GM12878 (cell line): ENCODE data around the gene PCP4L1. TPM values are rescaled to one million over a fixed set of nuclear protein-coding genes. Genes with fewer than 3 reads are reported as not detected.
"Not testable (repeated sequence)": the region's sequence is repeated elsewhere in the genome, so short reads cannot be mapped to it uniquely, and the experiment has no call there.

Experiments used
- ATAC-seq: fragments of 200-7000 bp; cut with Tn5 transposase; 3 replicates; pipeline ENCODE4 v1.9.1; 2020; ENCODE audit warnings: mild to moderate bottlenecking, moderate library complexity
- BruUV-seq: library from RNA; stranded (reverse); fragments of 400-500 nt; replicated peaks from 2 replicates; lab custom pipeline; 2021; lab: Mats Ljungman, UMichigan
- CTCF ChIA-PET: fragments of 300-600 bp; sonication (Branson Sonifier 250); formaldehyde crosslinking; extraction: SDS; loops from one replicate; lab custom pipeline; 2021; ENCODE audit warnings: inconsistent platforms; lab: Yijun Ruan, JAX
- POLR2A ChIA-PET: fragments of 350-600 bp; formaldehyde crosslinking; extraction: SDS; loops from one replicate; lab custom pipeline; 2021; ENCODE audit warnings: inconsistent platforms; lab: Charles Lee
- RAD21 ChIA-PET: fragments of 300-600 bp; sonication (Branson Sonifier 250); formaldehyde crosslinking; loops from one replicate; lab custom pipeline; 2023; ENCODE audit warnings: antibody characterized with exemption; ENCODE audit not compliant: unreplicated experiment; lab: Charles Lee
- SMC1A ChIA-PET: fragments of 300-600 bp; sonication (Branson Sonifier 250); formaldehyde crosslinking; loops from one replicate; lab custom pipeline; 2023; ENCODE audit not compliant: unreplicated experiment, uncharacterized antibody; lab: Charles Lee
- DNase-seq: peaks from one replicate; pipeline ENCODE4 v3.0.0-alpha.2; 2011; ENCODE audit warnings: low read depth, low spot score
- FAIRE-seq: peaks from 3 replicates; lab custom pipeline; 2011; peaks lifted over from hg19 to GRCh38; lab: Jason Lieb, UNC
- H2AFZ ChIP-seq: 2 replicates; pipeline ENCODE4 v1.6.0; 2011; ENCODE audit warnings: low read depth, low read length, control low read depth; ENCODE audit not compliant: control insufficient read depth
- H3K27ac ChIP-seq: 2 replicates; pipeline ENCODE4 v1.5.1; 2011; ENCODE audit warnings: control low read depth; ENCODE audit not compliant: control insufficient read depth, insufficient read depth
- H3K27me3 ChIP-seq, 2 experiments: replicated peaks in 1 of 2; 2 replicates each; pipeline versions ENCODE4 v1.6.0 to v1.6.1; 2011; ENCODE audit warnings: low read length in 1 of 2; ENCODE audit not compliant: control insufficient read depth in 2 of 2, insufficient read depth in 2 of 2
- H3K36me3 ChIP-seq, 2 experiments: 2 replicates each; pipeline ENCODE4 v1.5.1; 2011; ENCODE audit warnings: low read length in 1 of 2; ENCODE audit not compliant: control insufficient read depth in 2 of 2, insufficient read depth in 2 of 2
- H3K4me1 ChIP-seq: 2 replicates; pipeline ENCODE4 v1.6.1; 2011; ENCODE audit warnings: mild to moderate bottlenecking, low read length, moderate library complexity, mixed read lengths; ENCODE audit not compliant: control insufficient read depth, insufficient read depth
- H3K4me2 ChIP-seq: 2 replicates; pipeline ENCODE4 v1.6.0; 2011; ENCODE audit warnings: control low read depth; ENCODE audit not compliant: control insufficient read depth, insufficient read depth
- H3K4me3 ChIP-seq: fragments of 200-600 bp; sonication (generic); 2 replicates; pipeline ENCODE4 v1.5.1; 2016
- H3K79me2 ChIP-seq: 2 replicates; pipeline ENCODE4 v1.6.0; 2011; ENCODE audit warnings: low read length; ENCODE audit not compliant: control insufficient read depth, insufficient read depth
- H3K9ac ChIP-seq: 2 replicates; pipeline ENCODE4 v1.8.0; 2011; ENCODE audit warnings: low read length, control low read depth, mixed read lengths; ENCODE audit not compliant: control insufficient read depth, insufficient read depth
- H3K9me3 ChIP-seq: replicated peaks from 3 replicates; pipeline ENCODE4 v1.5.1; 2011; ENCODE audit warnings: mild to moderate bottlenecking, low read length; ENCODE audit not compliant: control insufficient read depth, insufficient read depth
- H4K20me1 ChIP-seq: 2 replicates; pipeline ENCODE4 v1.6.0; 2011; ENCODE audit not compliant: control insufficient read depth, insufficient read depth
- BHLHE40 ChIP-seq, 2 experiments: fragments of 450-650 bp in 1 of 2; IDR thresholded peaks; 2 replicates each; pipeline ENCODE4 v1.6.1; 2011 to 2017; ENCODE audit warnings: low read depth in 2 of 2, borderline replicate concordance in 1 of 2, improper control_type of control experiment in 1 of 2, low read length in 1 of 2, mild to moderate bottlenecking in 1 of 2
- DPF2 ChIP-seq: fragments of 450-650 bp; IDR thresholded peaks from 2 replicates; pipeline ENCODE4 v1.6.1; 2017; ENCODE audit warnings: mild to moderate bottlenecking
- E2F4 ChIP-seq: IDR thresholded peaks from 2 replicates; pipeline ENCODE4 v1.6.1; 2012; ENCODE audit warnings: low read depth, low read length, improper control_type of control experiment
- EZH2 ChIP-seq: IDR thresholded peaks from 2 replicates; pipeline ENCODE4 v1.6.1; 2012; ENCODE audit warnings: low read depth, mild to moderate bottlenecking, control low read depth, inconsistent platforms, low read length, borderline replicate concordance; ENCODE audit not compliant: control insufficient read depth
- NR2C2 ChIP-seq: IDR thresholded peaks from 2 replicates; pipeline ENCODE4 v1.6.1; 2011; ENCODE audit warnings: borderline replicate concordance, low read depth; ENCODE audit not compliant: control insufficient read depth, insufficient read length
- PBX3 ChIP-seq: IDR thresholded peaks from 2 replicates; pipeline ENCODE4 v1.6.1; 2011; ENCODE audit warnings: mild to moderate bottlenecking, low read depth, low read length, moderate library complexity; ENCODE audit not compliant: insufficient replicate concordance
- POLR2AphosphoS2 ChIP-seq: IDR thresholded peaks from 2 replicates; pipeline ENCODE4 v1.6.1; 2011; ENCODE audit warnings: low read depth, mild to moderate bottlenecking, low read length, improper control_type of control experiment, moderate library complexity
- ZNF24 ChIP-seq: fragments of 450-650 bp; IDR thresholded peaks from 2 replicates; pipeline ENCODE4 v1.6.1; 2017; ENCODE audit warnings: antibody characterized with exemption, mild to moderate bottlenecking
- ZSCAN29 ChIP-seq: fragments of 450-650 bp; IDR thresholded peaks from 2 replicates; pipeline ENCODE4 v1.6.1; 2017; ENCODE audit warnings: mild to moderate bottlenecking, moderate library complexity
- WGBS: methylation state at CpG from one replicate; pipeline ENCODE4 v1.1.6; 2016; ENCODE audit warnings: low lambda C conversion rate; ENCODE audit not compliant: insufficient replicate concordance, insufficient coverage; ENCODE audit errors: missing lambda C conversion rate; 5-methylcytosine and 5-hydroxymethylcytosine counted together
- in situ Hi-C: fragments of 300-500 bp; cut with MboI; formaldehyde crosslinking; loops from 9 replicates; pipeline ENCODE4 v1.14.3; 2018; ENCODE audit warnings: mixed read lengths
- intact Hi-C: fragments of 100-400 bp; cut with micrococcal nuclease; formaldehyde crosslinking; loops from one replicate; pipeline ENCODE4 v1.14.2; 2022; ENCODE audit not compliant: unreplicated experiment
- polyA plus RNA-seq, 11 experiments: library from polyadenylated mRNA; depleted of rRNA in 4 of 11; unstranded in 6 of 11; stranded (reverse) in 5 of 11; fragments of >200 nt; fragmentation: Nextera tagmentation in 4 of 11; fragmentation: Illumina TruSeq in 1 of 11; extraction: Ambion mirVana in 4 of 11; extraction: Trizol in 1 of 11; gene quantifications; 1 replicate in 1 of 11; 2 replicates in 10 of 11; pipeline versions ENCODE4 v1.2.1 to v1.2.3, GENCODE V29; 2011 to 2016; ENCODE audit warnings: inconsistent platforms in 2 of 11, missing spikeins in 2 of 11, low read depth in 1 of 11
- total RNA-seq, 4 experiments: library from RNA; depleted of rRNA in 3 of 4; stranded (reverse); fragments of >200 nt in 3 of 4; fragmentation: Illumina TruSeq in 1 of 4; extraction: Trizol in 1 of 4; gene quantifications; 2 replicates each; pipeline versions ENCODE4 v1.2.1 to v1.2.3, GENCODE V29; 2013 to 2021
- TF ChIP-seq, protein P1 (sequence below): IDR thresholded peaks from 2 replicates; pipeline ENCODE4 v1.6.1; 2012; ENCODE audit warnings: low read length, inconsistent platforms

Gene PCP4L1
- total and polyA plus RNA-seq, 10 of the 15 experiments (the other 5 are each of a cell fraction or from before 2014, with no cell fraction given): 1.0 to 5.2 (median 2.8) TPM

- CTCF ChIA-PET: interaction anchor here (0.5 to 2.1 kb wide), 4 partner anchors 8 to 34 kb away, joined by 3 to 5 read pairs (median 4); partner anchors contain the start of gene TOMM40L
These were observed 1.4 kb upstream of the PCP4L1 start for GRCh38 chr1:161257109-161257508.

GRCh38 chr1:161259345-161259702, 779 bp downstream of the PCP4L1 start:
- 56% methylated on average over 6 of the region's 6 CpGs for WGBS
- in situ Hi-C loops: no loop called here
- intact Hi-C loops: no loop called here
- peaks cover 13% of the 10 kb centered on the region for H3K4me1 ChIP-seq
- no peaks in the 10 kb centered on the region for H3K79me2 ChIP-seq
- H3K4me3 ChIP-seq: no peak overlapping the region
- no TSS peak for BruUV-seq
- no peak overlapping the region for H3K4me2 ChIP-seq
- FAIRE-seq (no peak), ATAC-seq (no peak), DNase-seq (no peak)
- H3K9me3 ChIP-seq: peaks cover 7% of the 10 kb centered on the region; the same call in 1 of the 3 replicates
- peaks cover 0 to 5% of the 10 kb centered on the region in 2 experiments; a peak in 1 of 4 replicates for H3K27me3 ChIP-seq
- ChIA-PET POLR2A (interaction anchor here (0.9 to 1.6 kb wide), 3 partner anchors 10 to 93 kb away, joined by 3 to 4 read pairs (median 3); partner anchors contain the start of gene PPOX), SMC1A (interaction anchor here (0.6 to 2.5 kb wide), 4 partner anchors 11 to 80 kb away, joined by 3 to 10 read pairs (median 4); no protein-coding TSS in a partner anchor), CTCF (interaction anchor here (4.0 kb wide), 1 partner anchor 32 kb away, joined by 16 read pairs; no protein-coding TSS in a partner anchor), RAD21 (interaction anchor here (1.8 kb wide), 1 partner anchor 33 kb away, joined by 6 read pairs; the partner anchor contains the start of gene TOMM40L)
- no peaks in the 10 kb centered on the region for H3K36me3 ChIP-seq
- H4K20me1 ChIP-seq: no peaks in the 10 kb centered on the region
- no peak overlapping the region for H2AFZ ChIP-seq
- no peak overlapping the region for H3K9ac ChIP-seq
- no peak overlapping the region for H3K27ac ChIP-seq
- TF ChIP-seq POLR2AphosphoS2 (no peak), ZSCAN29 (no peak), NR2C2 (no peak), DPF2 (no peak), PBX3 (no peak), EZH2 (no peak), ZNF24 (no peak), BHLHE40 (IDR thresholded peaks at IDR 0.05; ENCODE audit: borderline replicate concordance in 1 of 2, low read depth in 2 of 2, low read length in 1 of 2) (no peak), E2F4 (no peak)
- TF ChIP-seq, protein P1, sequence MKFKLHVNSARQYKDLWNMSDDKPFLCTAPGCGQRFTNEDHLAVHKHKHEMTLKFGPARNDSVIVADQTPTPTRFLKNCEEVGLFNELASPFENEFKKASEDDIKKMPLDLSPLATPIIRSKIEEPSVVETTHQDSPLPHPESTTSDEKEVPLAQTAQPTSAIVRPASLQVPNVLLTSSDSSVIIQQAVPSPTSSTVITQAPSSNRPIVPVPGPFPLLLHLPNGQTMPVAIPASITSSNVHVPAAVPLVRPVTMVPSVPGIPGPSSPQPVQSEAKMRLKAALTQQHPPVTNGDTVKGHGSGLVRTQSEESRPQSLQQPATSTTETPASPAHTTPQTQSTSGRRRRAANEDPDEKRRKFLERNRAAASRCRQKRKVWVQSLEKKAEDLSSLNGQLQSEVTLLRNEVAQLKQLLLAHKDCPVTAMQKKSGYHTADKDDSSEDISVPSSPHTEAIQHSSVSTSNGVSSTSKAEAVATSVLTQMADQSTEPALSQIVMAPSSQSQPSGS: no peak

More at GRCh38 chr1:161257109-161257508, 1.4 kb upstream of the PCP4L1 start:
- H3K27me3 ChIP-seq, in situ Hi-C loops, H2AFZ ChIP-seq, DNase-seq, H3K9ac ChIP-seq, H3K4me2 ChIP-seq, BruUV-seq, intact Hi-C loops, RAD21 ChIA-PET, ATAC-seq, H3K27ac ChIP-seq, H4K20me1 ChIP-seq, H3K9me3 ChIP-seq, H3K79me2 ChIP-seq, H3K4me3 ChIP-seq, POLR2A ChIA-PET, H3K36me3 ChIP-seq, FAIRE-seq: not testable (repeated sequence)
- 71% methylated on average over 5 of the region's 5 CpGs for WGBS
- SMC1A ChIA-PET: interaction anchor here (1.0 kb wide), 1 partner anchor 30 kb away, joined by 4 read pairs; no protein-coding TSS in a partner anchor
- peaks cover 13% of the 10 kb centered on the region for H3K4me1 ChIP-seq
